PC-3 (cell line): ENCODE results near the gene GPSM3.

Experiments
- EZH2 ChIP-seq: fragments of 300-600 bp; sonication (generic); IDR thresholded peaks from one replicate; pipeline ENCODE4 v1.6.1; 2017; ENCODE audit warnings: antibody characterized with exemption, mild to moderate bottlenecking, low read length; ENCODE audit not compliant: unreplicated experiment
- TF ChIP-seq, protein P1 (sequence below): fragments of 300-600 bp; sonication (generic); conservative IDR thresholded peaks from 2 replicates; pipeline ENCODE4 v1.5.1; 2017; ENCODE audit warnings: antibody characterized with exemption, low read depth, mild to moderate bottlenecking, low read length

DNA sequence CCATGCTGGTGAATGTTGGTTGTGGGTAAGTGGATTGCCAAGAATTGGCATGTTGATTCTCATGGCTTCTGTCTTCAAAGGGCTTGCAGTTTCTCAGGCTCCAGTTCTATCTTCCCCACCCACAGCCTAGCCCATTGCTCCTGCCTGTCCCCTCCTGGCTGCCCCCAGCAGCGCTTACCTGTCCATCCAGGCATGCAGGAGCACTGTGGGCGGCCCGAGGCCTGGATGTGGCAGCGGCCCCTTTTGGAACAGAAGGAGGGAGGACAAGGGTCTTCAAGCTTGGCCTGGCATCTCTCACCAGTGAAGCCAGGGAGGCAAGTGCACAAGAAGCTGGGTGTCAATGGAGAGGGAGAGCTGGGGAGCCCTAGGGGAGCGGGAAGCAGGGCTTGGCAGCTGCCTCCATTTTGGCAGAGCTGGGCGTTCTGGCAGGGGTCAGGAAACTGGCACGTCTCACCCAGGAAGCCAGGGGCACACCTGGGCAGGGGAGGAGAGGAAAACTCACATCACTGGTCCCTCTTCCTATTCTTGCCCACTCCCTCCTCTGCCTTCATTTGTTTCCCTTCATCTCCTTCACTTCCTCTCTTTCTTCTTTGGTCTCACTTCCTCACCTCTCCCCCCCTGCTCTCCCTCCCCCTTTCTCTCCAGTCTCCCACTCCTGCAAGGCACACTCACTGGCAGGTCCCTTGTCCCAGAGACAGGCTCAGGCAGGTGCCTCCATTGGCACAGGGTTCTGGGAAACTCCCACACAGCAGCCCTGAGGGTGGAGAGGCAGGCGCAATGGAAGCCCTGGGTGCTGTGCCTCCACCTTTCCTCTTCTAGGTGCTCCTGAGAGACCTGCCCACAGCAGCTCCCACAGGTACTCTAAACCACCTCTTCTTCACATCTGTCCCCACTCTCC is 30.1 kb upstream of the GPSM3 start:
- TF ChIP-seq, protein P1, sequence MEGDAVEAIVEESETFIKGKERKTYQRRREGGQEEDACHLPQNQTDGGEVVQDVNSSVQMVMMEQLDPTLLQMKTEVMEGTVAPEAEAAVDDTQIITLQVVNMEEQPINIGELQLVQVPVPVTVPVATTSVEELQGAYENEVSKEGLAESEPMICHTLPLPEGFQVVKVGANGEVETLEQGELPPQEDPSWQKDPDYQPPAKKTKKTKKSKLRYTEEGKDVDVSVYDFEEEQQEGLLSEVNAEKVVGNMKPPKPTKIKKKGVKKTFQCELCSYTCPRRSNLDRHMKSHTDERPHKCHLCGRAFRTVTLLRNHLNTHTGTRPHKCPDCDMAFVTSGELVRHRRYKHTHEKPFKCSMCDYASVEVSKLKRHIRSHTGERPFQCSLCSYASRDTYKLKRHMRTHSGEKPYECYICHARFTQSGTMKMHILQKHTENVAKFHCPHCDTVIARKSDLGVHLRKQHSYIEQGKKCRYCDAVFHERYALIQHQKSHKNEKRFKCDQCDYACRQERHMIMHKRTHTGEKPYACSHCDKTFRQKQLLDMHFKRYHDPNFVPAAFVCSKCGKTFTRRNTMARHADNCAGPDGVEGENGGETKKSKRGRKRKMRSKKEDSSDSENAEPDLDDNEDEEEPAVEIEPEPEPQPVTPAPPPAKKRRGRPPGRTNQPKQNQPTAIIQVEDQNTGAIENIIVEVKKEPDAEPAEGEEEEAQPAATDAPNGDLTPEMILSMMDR = no peak
- TF ChIP-seq EZH2 = no peak
